OCI-LY7 (cell line): Measurements from ENCODE around the gene MBTPS1.

Source experiments
- CTCF ChIP-seq: fragments of 200-600 bp; sonication (generic); conservative IDR thresholded peaks from 2 replicates; pipeline ENCODE4 v1.5.1; 2014; ENCODE audit warnings: mild to moderate bottlenecking, antibody characterized with exemption, low read length, moderate library complexity, mixed read lengths
- EZH2phosphoT487 ChIP-seq: fragments of 200-600 bp; sonication (generic); IDR thresholded peaks from 2 replicates; pipeline ENCODE4 v1.6.1; 2018; ENCODE audit warnings: low read depth, borderline replicate concordance, mild to moderate bottlenecking, mixed run types, antibody characterized with exemption, low read length, moderate library complexity, mixed read lengths

DNA sequence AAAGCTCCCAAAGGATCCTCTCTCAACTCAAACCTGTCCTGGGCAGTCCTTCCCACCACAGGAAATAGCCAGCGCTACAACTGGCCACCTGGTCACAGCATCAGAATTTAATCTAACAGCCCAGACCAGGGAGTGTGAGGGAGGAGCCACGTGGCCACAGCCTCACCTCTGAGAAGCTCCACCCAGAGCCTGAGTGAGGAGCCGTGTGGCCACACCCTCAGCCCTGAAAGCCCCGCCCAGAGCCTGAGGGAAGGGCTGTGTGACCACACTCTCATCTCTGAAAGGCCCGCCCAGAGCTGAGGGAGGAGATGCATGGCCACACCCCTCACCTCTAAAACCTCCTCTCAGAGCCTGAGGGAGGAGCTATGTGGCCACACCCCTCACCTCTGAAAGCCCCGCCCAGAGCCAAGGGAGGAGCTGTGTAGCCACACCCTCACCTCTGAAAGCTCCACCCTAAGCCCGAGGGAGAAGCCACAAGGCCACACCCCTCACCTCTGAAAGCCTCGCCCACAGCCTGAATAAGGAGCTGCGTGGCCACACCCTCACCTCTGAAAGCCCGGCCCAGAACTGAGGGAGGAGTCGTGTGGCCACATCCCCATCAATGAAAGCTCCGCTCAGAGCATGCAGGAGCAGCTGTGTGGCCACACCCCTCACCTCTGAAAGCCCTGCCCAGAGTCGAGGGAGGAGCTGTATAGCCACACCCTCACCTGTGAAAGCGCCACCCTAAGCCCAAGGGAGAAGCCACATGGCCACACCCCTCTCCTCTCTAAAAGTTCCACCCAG lies 102.8 kb downstream of the MBTPS1 start:
- TF ChIP-seq CTCF (no peak), EZH2phosphoT487 (no peak)
